ENCODE data around the gene QRICH2.

QRICH2 gene

GRCh38 chr17:76275382-76276068, 32.6 kb downstream of the QRICH2 start:
- ChIA-PET POLR2A (interaction anchor here (0.7 to 4.2 kb wide), 5 partner anchors 9 to 151 kb away, joined by 3 to 36 read pairs (median 4); partner anchors contain the start of gene UBALD2), CTCF (interaction anchor here (1.1 to 10.0 kb wide), 5 partner anchors 12 to 261 kb away, joined by 3 to 86 read pairs (median 4); no protein-coding TSS in a partner anchor)
- no peak for DNase-seq (ENCODE audit: extremely low spot score)
- no peak for TF ChIP-seq CTCF (IDR thresholded peaks at IDR 0.05; ENCODE audit: control extremely low read depth, extremely low read depth, low read depth, missing control alignments)

- ChIA-PET CTCF (interaction anchor here (1.1 to 10.0 kb wide), 5 partner anchors 13 to 151 kb away, joined by 3 to 86 read pairs (median 4); no protein-coding TSS in a partner anchor), POLR2A (interaction anchor here (0.9 to 4.2 kb wide), 3 partner anchors 11 to 133 kb away, joined by 3 to 36 read pairs (median 4); partner anchors contain the start of genes FOXJ1 and UBALD2)
- no peak for TF ChIP-seq CTCF (IDR thresholded peaks at IDR 0.05; ENCODE audit: control extremely low read depth, extremely low read depth, low read depth, missing control alignments)
- DNase-seq (ENCODE audit: extremely low spot score): no peak
These were observed 33.7 kb downstream of the QRICH2 start for GRCh38 chr17:76274112-76274956.

GRCh38 chr17:76273445-76274111, 34.5 kb downstream of the QRICH2 start:
- no peak for TF ChIP-seq CTCF (IDR thresholded peaks at IDR 0.05; ENCODE audit: control extremely low read depth, extremely low read depth, low read depth, missing control alignments)
- DNase-seq (ENCODE audit: extremely low spot score): no peak
- POLR2A ChIA-PET: interaction anchor here (1.4 to 4.2 kb wide), 3 partner anchors 10 to 132 kb away, joined by 4 to 36 read pairs (median 6); partner anchors contain the start of genes FOXJ1 and UBALD2
- CTCF ChIA-PET: interaction anchor here (1.5 to 10.0 kb wide), 4 partner anchors 92 to 259 kb away, joined by 3 to 86 read pairs (median 5); no protein-coding TSS in a partner anchor

GRCh38 chr17:76272541-76273444, 35.3 kb downstream of the QRICH2 start:
- ChIA-PET POLR2A (interaction anchor here (0.6 to 4.2 kb wide), 9 partner anchors 10 to 151 kb away, joined by 3 to 36 read pairs (median 3); partner anchors contain the start of gene UBALD2), CTCF (interaction anchor here (0.5 to 10.0 kb wide), 9 partner anchors 16 to 270 kb away, joined by 3 to 86 read pairs (median 4); no protein-coding TSS in a partner anchor)
- peak; percentile 77 for DNase-seq (ENCODE audit: extremely low spot score)
- no peak for TF ChIP-seq CTCF (IDR thresholded peaks at IDR 0.05; ENCODE audit: control extremely low read depth, extremely low read depth, low read depth, missing control alignments)

- peak; percentile 87 for DNase-seq (ENCODE audit: extremely low spot score)
- CTCF ChIA-PET: interaction anchor here (0.5 to 10.0 kb wide), 13 partner anchors 8 to 269 kb away, joined by 3 to 86 read pairs (median 3); no protein-coding TSS in a partner anchor
- POLR2A ChIA-PET: interaction anchor here (0.7 to 4.2 kb wide), 10 partner anchors 9 to 151 kb away, joined by 3 to 36 read pairs (median 4); partner anchors contain the start of gene UBALD2
- peak; percentile 13 for TF ChIP-seq CTCF (IDR thresholded peaks at IDR 0.05; ENCODE audit: control extremely low read depth, extremely low read depth, low read depth, missing control alignments)
These were observed 36.2 kb downstream of the QRICH2 start for GRCh38 chr17:76271669-76272540.
